GM21619 (cell line): ENCODE data around the gene PTF1A.
"Not testable (repeated sequence)": the region's sequence is repeated elsewhere in the genome, so short reads cannot be mapped to it uniquely, and the experiment has no call there.

Source experiments
- ATAC-seq: cut with Tn5 transposase; IDR thresholded peaks from one replicate; pipeline ENCODE4 v1.9.1; 2021; ENCODE audit not compliant: unreplicated experiment

The PTF1A gene

DNA sequence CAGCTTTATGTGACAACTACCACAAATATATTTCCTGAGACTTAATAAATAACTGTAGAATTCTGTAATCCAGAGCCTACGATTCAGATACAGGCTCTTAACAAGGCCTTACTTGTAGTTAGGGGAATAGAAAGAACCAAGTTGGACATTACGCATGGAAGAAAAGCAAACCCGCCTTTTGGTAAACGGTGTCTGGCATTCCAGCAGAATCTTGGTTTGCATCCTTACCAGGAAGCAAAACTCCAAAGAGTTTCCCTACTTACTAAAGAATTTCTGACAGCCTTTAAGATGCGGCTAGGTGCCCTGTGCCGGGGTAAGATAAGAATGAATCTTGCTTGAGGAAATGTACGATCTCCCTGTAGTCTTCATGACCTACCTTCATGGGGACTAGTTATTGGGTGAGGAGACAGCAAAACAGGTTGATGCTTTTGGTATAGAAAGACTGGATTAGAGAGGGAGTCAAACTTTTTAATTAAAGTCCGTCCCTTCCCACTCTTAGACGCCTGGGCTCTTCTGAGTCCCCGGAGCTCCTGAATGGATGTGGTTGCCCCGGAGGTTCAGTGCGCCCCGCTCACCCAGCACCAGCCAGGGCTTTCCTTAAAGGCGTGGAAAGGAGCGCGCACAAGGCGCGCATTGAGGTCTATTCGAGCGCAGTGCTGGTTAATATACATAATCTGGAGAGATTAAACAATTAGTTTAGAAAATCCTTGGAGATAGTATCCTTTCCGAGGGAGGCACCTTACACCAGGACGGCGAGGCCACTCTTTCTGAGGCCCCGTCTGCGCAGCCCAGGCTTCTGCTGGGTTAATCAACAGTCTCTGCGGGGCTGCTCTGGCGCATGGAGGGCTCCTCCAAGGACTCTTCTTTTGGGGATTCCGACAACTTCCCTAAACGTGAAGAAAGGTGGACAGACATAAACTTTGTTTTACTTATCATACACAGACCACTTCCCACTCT, 11.5 kb downstream of the PTF1A start:
- no peak for ATAC-seq

DNA sequence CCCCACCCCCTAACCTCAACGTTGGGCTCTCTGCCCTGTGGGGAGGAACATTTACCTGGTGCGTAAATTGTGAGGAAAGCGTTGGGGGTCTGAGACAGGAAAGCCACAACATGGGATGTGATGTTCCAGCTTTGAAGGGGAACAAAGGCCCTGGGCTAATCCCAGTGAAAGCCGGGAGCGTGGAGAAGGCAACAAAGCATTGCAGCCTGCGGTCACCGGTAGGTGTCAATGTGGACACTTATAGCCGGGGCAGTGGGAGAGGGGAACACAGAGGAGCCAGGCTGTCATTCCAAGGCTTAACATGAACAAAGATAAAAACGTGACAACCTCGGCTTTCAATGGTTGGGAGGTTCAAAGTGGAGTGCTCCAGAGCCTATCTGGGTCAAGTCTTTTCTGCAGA, 12.7 kb downstream of the PTF1A start:
- ATAC-seq: no peak

DNA sequence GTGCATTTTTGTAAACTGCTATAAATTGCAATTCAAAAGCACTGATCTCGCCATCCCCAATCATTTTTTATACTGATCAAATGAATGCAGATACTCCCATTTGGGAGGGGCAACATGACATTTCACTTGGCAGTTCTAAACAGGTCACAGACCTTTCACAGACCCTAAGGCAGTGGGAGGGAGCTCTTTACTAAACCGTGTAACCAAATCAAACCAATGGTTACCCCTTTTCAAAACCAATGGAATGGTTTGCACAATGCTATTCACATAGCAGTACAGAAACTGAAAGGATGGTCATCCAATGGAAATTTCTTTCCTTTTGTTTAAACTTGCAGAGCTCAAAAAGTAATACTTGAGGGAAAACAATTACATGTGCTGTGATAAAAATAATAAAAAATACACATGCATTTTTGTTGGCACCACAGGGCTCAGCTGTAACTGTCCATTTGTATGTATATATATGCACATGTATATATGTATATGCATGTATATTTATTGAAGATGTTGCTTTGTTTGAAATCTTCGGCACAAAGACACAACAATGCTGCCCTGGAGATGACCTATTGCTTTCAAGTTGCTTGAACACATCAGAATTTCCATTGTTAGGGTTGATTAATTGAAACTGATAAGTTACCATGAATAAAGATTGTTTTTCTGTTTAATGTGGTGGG, 14.0 kb downstream of the PTF1A start:
- no peak for ATAC-seq

DNA sequence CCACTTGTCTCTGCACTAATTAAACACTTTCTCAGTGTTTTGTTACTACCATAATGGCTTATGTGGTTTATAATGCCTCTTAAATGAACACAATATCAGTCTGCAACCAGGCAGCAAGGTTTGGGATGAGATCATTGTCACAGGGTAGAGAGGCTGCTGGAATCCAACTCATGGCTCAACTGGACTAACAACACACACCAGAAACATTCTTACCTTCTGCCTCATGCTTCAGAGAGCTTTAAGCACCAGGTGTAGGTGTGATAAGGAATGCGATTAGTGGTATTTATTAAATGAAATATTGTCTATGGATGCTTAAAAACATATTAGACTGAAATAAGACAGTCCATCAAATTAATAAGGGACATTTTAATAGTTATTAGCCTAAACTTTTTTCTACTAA, 25.4 kb downstream of the PTF1A start:
- no peak for ATAC-seq

DNA sequence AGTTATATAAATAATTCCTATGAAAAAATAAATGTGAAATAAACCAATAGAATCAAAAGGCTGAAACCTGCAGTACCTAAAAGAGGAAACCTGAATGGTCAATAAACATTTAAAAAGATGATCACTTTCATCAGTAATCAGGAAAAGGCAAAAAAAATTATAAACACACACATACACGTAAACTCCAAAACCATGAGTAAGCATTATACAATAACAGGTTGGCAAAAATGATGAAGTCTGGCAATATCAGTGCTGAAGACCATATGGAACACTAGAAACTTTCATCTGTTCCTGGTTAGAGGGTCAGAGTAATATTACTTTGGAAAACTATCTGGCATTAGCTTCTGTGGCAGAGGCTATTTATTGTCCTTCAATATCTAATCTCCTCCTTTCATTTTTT, 38.5 kb downstream of the PTF1A start:
- no peak for ATAC-seq

DNA sequence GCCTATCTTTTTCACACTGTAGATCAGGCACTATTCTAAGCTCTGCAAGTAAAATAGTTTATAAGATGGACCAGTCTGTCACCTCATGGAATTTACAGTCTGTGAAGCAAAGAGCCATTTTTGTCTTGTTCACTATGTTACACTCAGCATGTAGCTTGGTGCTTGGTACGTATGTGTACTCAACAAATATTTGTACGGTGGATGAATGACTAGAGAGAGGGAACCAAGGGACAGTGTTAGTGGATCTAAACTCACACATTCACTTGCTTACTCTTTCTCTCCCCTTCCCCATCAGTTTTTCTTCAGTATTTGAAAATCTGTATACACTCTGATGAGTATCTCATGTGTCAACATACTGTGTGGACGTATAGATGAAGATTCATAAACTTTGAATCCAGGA, 45.9 kb downstream of the PTF1A start:
- no peak for ATAC-seq

DNA sequence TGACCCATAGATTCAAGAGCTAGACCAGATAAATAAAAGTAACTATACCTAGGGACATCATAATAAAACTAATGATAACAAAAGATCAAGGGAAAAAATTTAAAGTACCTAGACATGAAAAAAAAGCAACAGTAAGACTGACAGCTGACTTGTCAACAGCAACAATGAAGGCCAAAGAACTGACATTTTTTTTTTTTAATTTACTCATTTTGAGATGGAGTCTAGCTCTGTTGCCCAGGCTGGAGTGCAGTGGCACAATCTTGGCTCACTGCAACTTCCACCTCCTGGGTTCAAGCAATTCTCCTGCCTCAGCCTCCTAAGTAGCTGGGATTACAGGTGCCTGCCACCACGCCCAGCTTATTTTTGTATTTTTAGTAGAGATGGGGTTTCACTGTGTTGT, 49.7 kb downstream of the PTF1A start:
- ATAC-seq: not testable (repeated sequence)
